PFSK-1 (cell line): ENCODE data around the gene RASGRP4.

Source experiments
- POLR2AphosphoS5 ChIP-seq: IDR thresholded peaks from 2 replicates; pipeline ENCODE4 v1.6.1; 2012; ENCODE audit warnings: low read depth, mild to moderate bottlenecking, control low read depth, low read length, moderate library complexity
- TF ChIP-seq, protein P1 (sequence below), 2 experiments: IDR thresholded peaks; 2 replicates each; pipeline versions ENCODE4 v1.6.1 to v1.8.0; 2011 to 2012; ENCODE audit warnings: low read depth in 2 of 2, low read length in 2 of 2, control low read depth in 1 of 2, inconsistent platforms in 1 of 2, mild to moderate bottlenecking in 1 of 2, moderate library complexity in 1 of 2; ENCODE audit not compliant: insufficient read depth in 1 of 2

- no peak for TF ChIP-seq POLR2AphosphoS5
- TF ChIP-seq, protein P1, sequence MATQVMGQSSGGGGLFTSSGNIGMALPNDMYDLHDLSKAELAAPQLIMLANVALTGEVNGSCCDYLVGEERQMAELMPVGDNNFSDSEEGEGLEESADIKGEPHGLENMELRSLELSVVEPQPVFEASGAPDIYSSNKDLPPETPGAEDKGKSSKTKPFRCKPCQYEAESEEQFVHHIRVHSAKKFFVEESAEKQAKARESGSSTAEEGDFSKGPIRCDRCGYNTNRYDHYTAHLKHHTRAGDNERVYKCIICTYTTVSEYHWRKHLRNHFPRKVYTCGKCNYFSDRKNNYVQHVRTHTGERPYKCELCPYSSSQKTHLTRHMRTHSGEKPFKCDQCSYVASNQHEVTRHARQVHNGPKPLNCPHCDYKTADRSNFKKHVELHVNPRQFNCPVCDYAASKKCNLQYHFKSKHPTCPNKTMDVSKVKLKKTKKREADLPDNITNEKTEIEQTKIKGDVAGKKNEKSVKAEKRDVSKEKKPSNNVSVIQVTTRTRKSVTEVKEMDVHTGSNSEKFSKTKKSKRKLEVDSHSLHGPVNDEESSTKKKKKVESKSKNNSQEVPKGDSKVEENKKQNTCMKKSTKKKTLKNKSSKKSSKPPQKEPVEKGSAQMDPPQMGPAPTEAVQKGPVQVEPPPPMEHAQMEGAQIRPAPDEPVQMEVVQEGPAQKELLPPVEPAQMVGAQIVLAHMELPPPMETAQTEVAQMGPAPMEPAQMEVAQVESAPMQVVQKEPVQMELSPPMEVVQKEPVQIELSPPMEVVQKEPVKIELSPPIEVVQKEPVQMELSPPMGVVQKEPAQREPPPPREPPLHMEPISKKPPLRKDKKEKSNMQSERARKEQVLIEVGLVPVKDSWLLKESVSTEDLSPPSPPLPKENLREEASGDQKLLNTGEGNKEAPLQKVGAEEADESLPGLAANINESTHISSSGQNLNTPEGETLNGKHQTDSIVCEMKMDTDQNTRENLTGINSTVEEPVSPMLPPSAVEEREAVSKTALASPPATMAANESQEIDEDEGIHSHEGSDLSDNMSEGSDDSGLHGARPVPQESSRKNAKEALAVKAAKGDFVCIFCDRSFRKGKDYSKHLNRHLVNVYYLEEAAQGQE (IDR thresholded peaks at IDR 0.05; ENCODE audit: insufficient read depth in 1 of 2, low read depth in 2 of 2, low read length in 2 of 2) = no peak
Observed at GRCh38 chr19:38359242-38360021, 66.6 kb downstream of the RASGRP4 start.
